Measurements from ENCODE around the gene FBXL4.

DNA sequence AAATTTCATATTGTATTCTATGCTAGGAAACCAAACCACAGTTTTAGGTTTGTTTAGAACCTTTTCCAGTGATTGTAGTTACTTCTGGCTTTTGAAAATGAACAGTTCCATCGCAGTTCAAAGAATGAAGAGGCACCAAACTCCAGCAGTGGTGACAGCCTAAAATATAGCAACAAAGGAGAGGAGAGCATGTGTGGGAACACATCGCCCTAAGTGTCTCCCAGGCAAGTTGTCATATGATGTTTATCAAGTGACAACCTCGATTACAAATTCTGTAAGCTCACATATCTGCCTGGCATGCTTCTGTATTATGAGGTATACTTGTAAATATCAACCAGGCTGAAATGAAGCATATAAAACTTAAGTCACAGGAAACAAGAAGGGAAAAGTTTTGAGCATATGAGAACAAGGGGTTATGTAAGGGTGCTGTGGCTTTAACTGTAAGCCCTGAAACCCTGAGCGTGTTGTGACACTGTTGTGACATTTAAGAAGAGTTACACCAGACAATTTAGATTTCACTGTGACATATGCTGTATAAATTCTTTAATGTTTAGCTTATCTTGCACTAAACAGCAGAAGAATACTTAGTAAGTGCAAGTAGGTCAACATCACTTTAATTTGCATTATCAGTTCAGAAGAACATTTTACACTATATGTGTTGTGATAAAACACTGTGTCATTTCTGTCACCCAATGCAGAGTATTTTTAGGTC, 29.1 kb upstream of the FBXL4 start:
- TF ChIP-seq TAF1 (IDR thresholded peaks at IDR 0.05; ENCODE audit: borderline replicate concordance, low read depth, low read length) = no peak
- TF ChIP-seq ELF1 (IDR thresholded peaks at IDR 0.05) = no peak
- TF ChIP-seq, protein P1, sequence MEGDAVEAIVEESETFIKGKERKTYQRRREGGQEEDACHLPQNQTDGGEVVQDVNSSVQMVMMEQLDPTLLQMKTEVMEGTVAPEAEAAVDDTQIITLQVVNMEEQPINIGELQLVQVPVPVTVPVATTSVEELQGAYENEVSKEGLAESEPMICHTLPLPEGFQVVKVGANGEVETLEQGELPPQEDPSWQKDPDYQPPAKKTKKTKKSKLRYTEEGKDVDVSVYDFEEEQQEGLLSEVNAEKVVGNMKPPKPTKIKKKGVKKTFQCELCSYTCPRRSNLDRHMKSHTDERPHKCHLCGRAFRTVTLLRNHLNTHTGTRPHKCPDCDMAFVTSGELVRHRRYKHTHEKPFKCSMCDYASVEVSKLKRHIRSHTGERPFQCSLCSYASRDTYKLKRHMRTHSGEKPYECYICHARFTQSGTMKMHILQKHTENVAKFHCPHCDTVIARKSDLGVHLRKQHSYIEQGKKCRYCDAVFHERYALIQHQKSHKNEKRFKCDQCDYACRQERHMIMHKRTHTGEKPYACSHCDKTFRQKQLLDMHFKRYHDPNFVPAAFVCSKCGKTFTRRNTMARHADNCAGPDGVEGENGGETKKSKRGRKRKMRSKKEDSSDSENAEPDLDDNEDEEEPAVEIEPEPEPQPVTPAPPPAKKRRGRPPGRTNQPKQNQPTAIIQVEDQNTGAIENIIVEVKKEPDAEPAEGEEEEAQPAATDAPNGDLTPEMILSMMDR (IDR thresholded peaks at IDR 0.05) = no peak
